ENCODE measurements around the gene HBG1. TPM values are rescaled to one million over a fixed set of nuclear protein-coding genes. Genes with fewer than 3 reads are reported as not detected.
"Not testable (repeated sequence)": the region's sequence is repeated elsewhere in the genome, so short reads cannot be mapped to it uniquely, and the experiment has no call there.

Gene HBG1
- total and polyA plus RNA-seq, 2 experiments from 2014 or later: not detected

- DNase-seq (ENCODE audit: low spot score): peak; percentile 83
- TF ChIP-seq NANOG (IDR thresholded peaks at IDR 0.05; ENCODE audit: borderline replicate concordance) (peak; percentile 54; the same call in 1 of the 2 replicates), POLR2AphosphoS5 (IDR thresholded peaks at IDR 0.05; ENCODE audit: low read depth) (no peak), ZNF462 (CRISPR knock-in tag; IDR thresholded peaks at IDR 0.05) (peak; percentile 18; the same call in 1 of the 2 replicates)
Observed at GRCh38 chr11:5257296-5257695, 7.6 kb upstream of the HBG1 start.

GRCh38 chr11:5254646-5255413 is 5.2 kb upstream of the HBG1 start, which contains the start of gene HBG2:
HBG2 (minus strand) TSS chr11:5254781; CDS start chr11:5254728, 53 bp downstream.
- H2AFZ ChIP-seq; H4K20me1 ChIP-seq (replicated peaks; ENCODE audit: insufficient read depth); H3K4me2 ChIP-seq; H3K9me3 Mint-ChIP-seq; H3K9me2 ChIP-seq (ENCODE audit: insufficient read depth); H3K36me3 ChIP-seq (ENCODE audit: insufficient read depth); DNase-seq (ENCODE audit: low spot score); H3K79me2 ChIP-seq (replicated peaks; ENCODE audit: insufficient read depth); H3K4me3 ChIP-seq; H3K27ac Mint-ChIP-seq; ATAC-seq; H3K4me3 Mint-ChIP-seq; H3K27ac ChIP-seq (ENCODE audit: low read depth); H3F3A ChIP-seq (replicated peaks; ENCODE audit: low read depth): not testable (repeated sequence)
- Mint-ChIP-seq H3K36me3 (ENCODE audit: low read depth) (peaks cover 14% of the 10 kb centered on the region; the same call in 2 of the 3 replicates), H3K27me3 (ENCODE audit: insufficient read depth, low read depth, poor library complexity) (peaks cover 16% of the 10 kb centered on the region), H3K4me1 (peaks cover 28% of the 10 kb centered on the region)
- Histone ChIP-seq H3K4me1 (ENCODE audit: insufficient read depth) (peaks cover 11% of the 10 kb centered on the region; the same call in 1 of the 2 replicates), H3K27me3 (ENCODE audit: insufficient read depth) (peaks cover 14% of the 10 kb centered on the region; the same call in 1 of the 2 replicates)

More at GRCh38 chr11:5257296-5257695, 7.6 kb upstream of the HBG1 start:
- Histone ChIP-seq H3K4me2 (no peak overlapping the region), H3K27ac (ENCODE audit: low read depth) (no peak overlapping the region), H4K20me1 (replicated peaks; ENCODE audit: insufficient read depth) (no peaks in the 10 kb centered on the region), H3K4me1 (ENCODE audit: insufficient read depth) (peaks cover 11% of the 10 kb centered on the region; the same call in 1 of the 2 replicates), H3K27me3 (ENCODE audit: insufficient read depth) (peaks cover 14% of the 10 kb centered on the region; the same call in 1 of the 2 replicates), H3K4me3 (no peak overlapping the region), H3K36me3 (ENCODE audit: insufficient read depth) (no peaks in the 10 kb centered on the region), H3F3A (replicated peaks; ENCODE audit: low read depth) (no peaks in the 10 kb centered on the region), H3K9me2 (ENCODE audit: insufficient read depth) (peaks cover 8% of the 10 kb centered on the region), H2AFZ (no peak overlapping the region), H3K79me2 (replicated peaks; ENCODE audit: insufficient read depth) (no peaks in the 10 kb centered on the region)
- peaks cover 17% of the 10 kb centered on the region for H3K9me3 Mint-ChIP-seq
- H3K36me3 Mint-ChIP-seq (ENCODE audit: low read depth): peaks cover 21% of the 10 kb centered on the region; the same call in 2 of the 3 replicates
- H3K27me3 Mint-ChIP-seq (ENCODE audit: insufficient read depth, low read depth, poor library complexity): peaks cover 14% of the 10 kb centered on the region
- H3K4me3 Mint-ChIP-seq: no peak overlapping the region
- H3K4me1 Mint-ChIP-seq: peaks cover 28% of the 10 kb centered on the region
- no peak overlapping the region for H3K27ac Mint-ChIP-seq
- ATAC-seq: peak; percentile 97

DNA sequence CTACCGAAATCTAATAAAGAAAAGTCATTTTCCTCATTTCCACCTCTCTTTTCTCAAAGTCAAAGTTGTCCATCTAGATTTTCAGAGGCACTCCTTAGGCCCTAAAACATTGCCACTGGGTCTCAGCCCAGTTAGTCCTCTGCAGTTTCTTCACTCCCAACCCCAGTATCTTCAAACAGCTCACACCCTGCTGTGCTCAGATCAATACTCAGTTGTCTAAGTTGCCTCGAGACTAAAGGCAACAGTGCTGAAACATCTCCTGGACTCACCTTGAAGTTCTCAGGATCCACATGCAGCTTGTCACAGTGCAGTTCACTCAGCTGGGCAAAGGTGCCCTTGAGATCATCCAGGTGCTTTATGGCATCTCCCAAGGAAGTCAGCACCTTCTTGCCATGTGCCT is 4.4 kb upstream of the HBG1 start:
- not testable (repeated sequence) for ATAC-seq; H3F3A ChIP-seq (replicated peaks; ENCODE audit: low read depth)
- peaks cover 22% of the 10 kb centered on the region for H3K4me1 Mint-ChIP-seq

GRCh38 chr11:5253440-5253839 is 3.8 kb upstream of the HBG1 start:
- not testable (repeated sequence) for H3K9me2 ChIP-seq (ENCODE audit: insufficient read depth); H3K79me2 ChIP-seq (replicated peaks; ENCODE audit: insufficient read depth); DNase-seq (ENCODE audit: low spot score); H3K36me3 ChIP-seq (ENCODE audit: insufficient read depth); H4K20me1 ChIP-seq (replicated peaks; ENCODE audit: insufficient read depth); H3K4me1 ChIP-seq (ENCODE audit: insufficient read depth); H3K27ac Mint-ChIP-seq; H3K9me3 Mint-ChIP-seq; H3K36me3 Mint-ChIP-seq (ENCODE audit: low read depth); ATAC-seq; H2AFZ ChIP-seq; H3K4me3 Mint-ChIP-seq; H3K27me3 Mint-ChIP-seq (ENCODE audit: insufficient read depth, low read depth, poor library complexity); H3K27ac ChIP-seq (ENCODE audit: low read depth); H3F3A ChIP-seq (replicated peaks; ENCODE audit: low read depth); H3K4me3 ChIP-seq; H3K4me2 ChIP-seq
- H3K27me3 ChIP-seq (ENCODE audit: insufficient read depth): peaks cover 14% of the 10 kb centered on the region; the same call in 1 of the 2 replicates
- H3K4me1 Mint-ChIP-seq: peaks cover 16% of the 10 kb centered on the region

More for the DNA sequence above, 4.4 kb upstream of the HBG1 start:
- H3K4me2 ChIP-seq; H3K27ac ChIP-seq (ENCODE audit: low read depth); H3K9me3 Mint-ChIP-seq; H2AFZ ChIP-seq; H3K36me3 ChIP-seq (ENCODE audit: insufficient read depth); H3K36me3 Mint-ChIP-seq (ENCODE audit: low read depth); H3K4me3 ChIP-seq; DNase-seq (ENCODE audit: low spot score); H3K4me3 Mint-ChIP-seq; H3K27ac Mint-ChIP-seq; H4K20me1 ChIP-seq (replicated peaks; ENCODE audit: insufficient read depth); H3K9me2 ChIP-seq (ENCODE audit: insufficient read depth); H3K79me2 ChIP-seq (replicated peaks; ENCODE audit: insufficient read depth): not testable (repeated sequence)
- H3K27me3 Mint-ChIP-seq (ENCODE audit: insufficient read depth, low read depth, poor library complexity): peaks cover 14% of the 10 kb centered on the region
- H3K27me3 ChIP-seq (ENCODE audit: insufficient read depth): peaks cover 14% of the 10 kb centered on the region; the same call in 1 of the 2 replicates
- H3K4me1 ChIP-seq (ENCODE audit: insufficient read depth): peaks cover 11% of the 10 kb centered on the region; the same call in 1 of the 2 replicates

Data from GM23338 (cell line).